Stomach (tissue), 9 donors: ENCODE measurements around the gene PHF21A. TPM values are rescaled to one million over a fixed set of nuclear protein-coding genes. Genes with fewer than 3 reads are reported as not detected.

Experiments
- DNase-seq, 2 donors: peaks; one replicate each; pipeline versions ENCODE4 v3.0.0 to v3.0.0-alpha.2; 2013 to 2019
- H3K27ac ChIP-seq, 5 donors: fragments of 200-600 bp in 4 of 5; sonication (generic) in 4 of 5; one replicate each; pipeline ENCODE4 v1.5.1; 2013 to 2019; ENCODE audit warnings: mild to moderate bottlenecking in 1 of 5, moderate library complexity in 1 of 5
- H3K27me3 ChIP-seq, 3 donors: fragments of 200-600 bp; sonication (generic); one replicate each; pipeline ENCODE4 v1.5.1; 2017 to 2019; ENCODE audit warnings: mixed run types in 1 of 3
- H3K36me3 ChIP-seq, 4 donors: fragments of 200-600 bp; sonication (generic); 1 replicate in 3 of 4; 2 replicates in 1 of 4; pipeline ENCODE4 v1.5.1; 2016 to 2019
- H3K4me1 ChIP-seq, 4 donors: fragments of 200-600 bp; sonication (generic); one replicate each; pipeline ENCODE4 v1.5.1; 2016 to 2019
- H3K4me3 ChIP-seq, 4 donors: fragments of 200-600 bp; sonication (generic) in 3 of 4; one replicate each; pipeline ENCODE4 v1.5.1; 2016 to 2019; ENCODE audit warnings: mild to moderate bottlenecking in 1 of 4
- H3K9me3 ChIP-seq, 4 donors: fragments of 200-600 bp; sonication (generic); one replicate each; pipeline ENCODE4 v1.5.1; 2016 to 2019
- CTCF ChIP-seq, 7 experiments: fragments of 450-650 bp in 4 of 7; fragments of 200-600 bp in 3 of 7; sonication (generic) in 3 of 7; IDR thresholded peaks; one replicate each; pipeline ENCODE4 v1.5.1; 2016 to 2019; ENCODE audit warnings: antibody characterized with exemption in 7 of 7, control low read depth in 2 of 7, mild to moderate bottlenecking in 1 of 7
- EP300 ChIP-seq: sonication (generic); formaldehyde crosslinking; IDR thresholded peaks from one replicate; pipeline ENCODE4 v1.6.1; 2017; ENCODE audit warnings: antibody characterized with exemption
- POLR2A ChIP-seq, 4 donors: fragments of 450-650 bp; IDR thresholded peaks; one replicate each; pipeline ENCODE4 v1.6.1; 2016; ENCODE audit warnings: antibody characterized with exemption in 4 of 4, control low read depth in 2 of 4, mild to moderate bottlenecking in 1 of 4, moderate library complexity in 1 of 4
- POLR2AphosphoS5 ChIP-seq, 3 donors: sonication (generic); formaldehyde crosslinking; IDR thresholded peaks; one replicate each; pipeline ENCODE4 v1.6.1; 2016; ENCODE audit warnings: antibody characterized with exemption in 3 of 3
- WGBS, 5 donors: extraction: QIAGEN DNeasy Blood & Tissue Kit in 3 of 5; methylation state at CpG; one replicate each; pipeline versions ENCODE4 v1.1.5 to v1.1.7; 2013 to 2018; 5-methylcytosine and 5-hydroxymethylcytosine counted together
- intact Hi-C: fragments of 100-400 bp; cut with DNase I; formaldehyde crosslinking; loops from one replicate; pipeline ENCODE4 v1.15.1; 2023; ENCODE audit warnings: low total_unique reads
- polyA plus RNA-seq, 3 donors: library from polyadenylated mRNA; stranded (reverse); fragments of 200-250 nt; gene quantifications; one replicate each; pipeline ENCODE4 v1.2.3, GENCODE V29; 2013
- total RNA-seq, 5 donors: library from RNA; depleted of rRNA; stranded (reverse); fragments of >200 nt; gene quantifications; one replicate each; pipeline versions ENCODE4 v1.1.0 to v1.2.3, GENCODE V29; 2014 to 2016
- donor health status: healthy with polysubstance abuse.
- donor health status: Bipolar disorder and iron deficiency.
- donor health status: healthy.

Gene PHF21A
- total and polyA plus RNA-seq, 8 donors = 6.1 to 67.0 (median 18.6) TPM

- WGBS, 5 donors = 79 to 89% (median 82%) methylated on average over 2 of the region's 2 CpGs
- Histone ChIP-seq H3K27ac (no peak overlapping the region), H3K27me3 (no peaks in the 10 kb centered on the region), H3K4me1 (peaks cover 0 to 16% (median 12%) of the 10 kb centered on the region in 4 donors), H3K36me3 (peaks cover 0 to 5% (median 0%) of the 10 kb centered on the region in 4 donors), H3K9me3 (no peaks in the 10 kb centered on the region), H3K4me3 (no peak overlapping the region)
- intact Hi-C loops = no loop called here
- TF ChIP-seq POLR2A (IDR thresholded peaks at IDR 0.05) = no peak
- no peak for TF ChIP-seq POLR2AphosphoS5 (IDR thresholded peaks at IDR 0.05)
- TF ChIP-seq CTCF (IDR thresholded peaks at IDR 0.05) = no peak
- no peak for TF ChIP-seq EP300
- DNase-seq = no peak
These were observed 84.3 kb downstream of the PHF21A start for GRCh38 chr11:46036969-46037368.

- Histone ChIP-seq H3K9me3 (no peaks in the 10 kb centered on the region), H3K36me3 (peaks cover 0 to 5% (median 0%) of the 10 kb centered on the region in 4 donors), H3K4me3 (no peak overlapping the region), H3K27me3 (no peaks in the 10 kb centered on the region), H3K4me1 (peaks cover 0 to 25% (median 19%) of the 10 kb centered on the region in 4 donors), H3K27ac (no peak overlapping the region)
- intact Hi-C loops = no loop called here
- DNase-seq = no peak
- WGBS, 5 donors = 89 to 95% (median 91%) methylated on average over 2 of the region's 2 CpGs
- TF ChIP-seq CTCF (IDR thresholded peaks at IDR 0.05) (no peak), EP300 (no peak), POLR2A (IDR thresholded peaks at IDR 0.05) (no peak), POLR2AphosphoS5 (IDR thresholded peaks at IDR 0.05) (no peak)
These were observed 85.2 kb downstream of the PHF21A start for GRCh38 chr11:46036009-46036408.

GRCh38 chr11:46034041-46034440 is 87.2 kb downstream of the PHF21A start:
- H3K36me3 ChIP-seq = peaks cover 0 to 5% (median 0%) of the 10 kb centered on the region in 4 donors
- no peak for TF ChIP-seq EP300
- TF ChIP-seq CTCF (IDR thresholded peaks at IDR 0.05) = no peak
- TF ChIP-seq POLR2AphosphoS5 (IDR thresholded peaks at IDR 0.05) = no peak
- no peak for TF ChIP-seq POLR2A (IDR thresholded peaks at IDR 0.05)
- no peak overlapping the region for H3K27ac ChIP-seq
- no peak for DNase-seq
- H3K4me3 ChIP-seq = no peak overlapping the region
- intact Hi-C loops = no loop called here
- peaks cover 0 to 12% (median 8%) of the 10 kb centered on the region in 4 donors for H3K4me1 ChIP-seq
- no peaks in the 10 kb centered on the region for H3K9me3 ChIP-seq
- H3K27me3 ChIP-seq = no peaks in the 10 kb centered on the region

- H3K4me3 ChIP-seq = no peak overlapping the region
These were observed 94.5 kb downstream of the PHF21A start for GRCh38 chr11:46026606-46027293.

GRCh38 chr11:46020084-46020599 is 101.1 kb downstream of the PHF21A start:
- H3K4me1 ChIP-seq = peaks cover 0 to 8% (median 0%) of the 10 kb centered on the region in 4 donors

More at GRCh38 chr11:46026606-46027293, 94.5 kb downstream of the PHF21A start:
- Histone ChIP-seq H3K9me3 (no peaks in the 10 kb centered on the region), H3K27me3 (no peaks in the 10 kb centered on the region), H3K36me3 (peaks cover 0 to 12% (median 8%) of the 10 kb centered on the region in 4 donors), H3K4me1 (peaks cover 0 to 30% (median 14%) of the 10 kb centered on the region in 4 donors), H3K27ac (no peak overlapping the region)
- WGBS, 5 donors = 69 to 81% (median 74%) methylated on average over 10 of the region's 10 CpGs
- no peak for DNase-seq
- intact Hi-C loops = no loop called here
- TF ChIP-seq POLR2A (IDR thresholded peaks at IDR 0.05) = no peak

More at GRCh38 chr11:46020084-46020599, 101.1 kb downstream of the PHF21A start:
- H3K4me3 ChIP-seq = no peak overlapping the region
- H3K9me3 ChIP-seq = no peaks in the 10 kb centered on the region
- intact Hi-C loops = no loop called here
- H3K36me3 ChIP-seq = peaks cover 0 to 17% (median 14%) of the 10 kb centered on the region in 4 donors
- no peak for DNase-seq
- 91 to 98% (median 98%) methylated on average over 8 of the region's 8 CpGs for WGBS, 5 donors
- no peak for TF ChIP-seq POLR2A (IDR thresholded peaks at IDR 0.05)
- TF ChIP-seq CTCF (IDR thresholded peaks at IDR 0.05) = no peak
- TF ChIP-seq EP300 = no peak
- TF ChIP-seq POLR2AphosphoS5 (IDR thresholded peaks at IDR 0.05) = no peak
- H3K27ac ChIP-seq = no peak overlapping the region
- H3K27me3 ChIP-seq = no peaks in the 10 kb centered on the region
